HG02610 (cell line): ENCODE measurements around the gene ANGPTL3.
"Not testable (repeated sequence)": the region's sequence is repeated elsewhere in the genome, so short reads cannot be mapped to it uniquely, and the experiment has no call there.

ENCODE experiments used
- ATAC-seq: cut with Tn5 transposase; IDR thresholded peaks from one replicate; pipeline ENCODE4 v1.9.1; 2021; ENCODE audit warnings: mild to moderate bottlenecking, moderate library complexity; ENCODE audit not compliant: unreplicated experiment

ANGPTL3 gene

GRCh38 chr1:62597281-62597680, at the start of gene ANGPTL3:
ANGPTL3 (plus strand) TSS chr1:62597520; CDS start chr1:62597567, 47 bp downstream.
- ATAC-seq: no peak

- ATAC-seq: no peak
Measured at GRCh38 chr1:62561306-62561705, 36.0 kb upstream of the ANGPTL3 start.

GRCh38 chr1:62567182-62567581, 30.1 kb upstream of the ANGPTL3 start:
- not testable (repeated sequence) for ATAC-seq

GRCh38 chr1:62567926-62568325, 29.4 kb upstream of the ANGPTL3 start:
- not testable (repeated sequence) for ATAC-seq

GRCh38 chr1:62571517-62571916, 25.8 kb upstream of the ANGPTL3 start:
- not testable (repeated sequence) for ATAC-seq

GRCh38 chr1:62572476-62572875, 24.8 kb upstream of the ANGPTL3 start:
- ATAC-seq: no peak

- no peak for ATAC-seq
Measured at GRCh38 chr1:62573675-62574074, 23.6 kb upstream of the ANGPTL3 start.

GRCh38 chr1:62585469-62586155, 11.7 kb upstream of the ANGPTL3 start:
- ATAC-seq: no peak

GRCh38 chr1:62588000-62588399, 9.3 kb upstream of the ANGPTL3 start:
- ATAC-seq: no peak

- ATAC-seq: no peak
Measured at GRCh38 chr1:62589321-62589720, 8.0 kb upstream of the ANGPTL3 start.

- no peak for ATAC-seq
Measured at GRCh38 chr1:62590255-62590969, 6.9 kb upstream of the ANGPTL3 start.

GRCh38 chr1:62590970-62591368, 6.4 kb upstream of the ANGPTL3 start:
- no peak for ATAC-seq

- no peak for ATAC-seq
Measured at GRCh38 chr1:62593825-62594394, 3.4 kb upstream of the ANGPTL3 start.

GRCh38 chr1:62595647-62596046, 1.7 kb upstream of the ANGPTL3 start:
- ATAC-seq: no peak

- no peak for ATAC-seq
Measured at GRCh38 chr1:62599044-62599443, 1.7 kb downstream of the ANGPTL3 start.

GRCh38 chr1:62601457-62601856, 4.1 kb downstream of the ANGPTL3 start:
- no peak for ATAC-seq

GRCh38 chr1:62608905-62609304, 11.6 kb downstream of the ANGPTL3 start:
- no peak for ATAC-seq

- not testable (repeated sequence) for ATAC-seq
Measured at GRCh38 chr1:62610588-62610987, 13.3 kb downstream of the ANGPTL3 start.

GRCh38 chr1:62612770-62613169, 15.4 kb downstream of the ANGPTL3 start:
- ATAC-seq: no peak

- ATAC-seq: peak; percentile 95
Measured at GRCh38 chr1:62613325-62613727, 16.0 kb downstream of the ANGPTL3 start.

- peak; percentile 7 for ATAC-seq
Measured at GRCh38 chr1:62613890-62614289, 16.6 kb downstream of the ANGPTL3 start.

GRCh38 chr1:62621907-62622306, 24.6 kb downstream of the ANGPTL3 start:
- peak; percentile 94 for ATAC-seq
